Astrocyte of the cerebellum (primary cell): ENCODE measurements around the gene SLC22A16.
"Not testable (repeated sequence)": the region's sequence is repeated elsewhere in the genome, so short reads cannot be mapped to it uniquely, and the experiment has no call there.

ENCODE experiments used
- DNase-seq: peaks from one replicate; pipeline ENCODE4 v3.0.0-alpha.2; 2011; ENCODE audit warnings: low read depth
- H3K4me3 ChIP-seq: 2 replicates; pipeline ENCODE4 v1.5.1; 2011; ENCODE audit warnings: mild to moderate bottlenecking, low read depth, low read length, moderate library complexity
- CTCF ChIP-seq: IDR thresholded peaks from 2 replicates; pipeline ENCODE4 v1.5.1; 2012; ENCODE audit warnings: low read length, low read depth, moderate library complexity, mild to moderate bottlenecking; ENCODE audit errors: missing control alignments
- in situ Hi-C: cut with HindIII; loops from 2 replicates; pipeline ENCODE4 v1.10.0; 2017; ENCODE audit warnings: low sequenced_read_pairs

Gene SLC22A16

GRCh38 chr6:110509617-110510241 is 33.3 kb upstream of the SLC22A16 start:
- TF ChIP-seq CTCF: no peak
- no peak overlapping the region for H3K4me3 ChIP-seq
- in situ Hi-C loops: no loop called here
- DNase-seq: peak; percentile 75

GRCh38 chr6:110504891-110505290 is 28.5 kb upstream of the SLC22A16 start:
- in situ Hi-C loops, DNase-seq, H3K4me3 ChIP-seq: not testable (repeated sequence)

- no peak for TF ChIP-seq CTCF
- in situ Hi-C loops: no loop called here
- H3K4me3 ChIP-seq: no peak overlapping the region
- no peak for DNase-seq
Observed at GRCh38 chr6:110495949-110496348, 19.5 kb upstream of the SLC22A16 start.

GRCh38 chr6:110493253-110493800 is 16.9 kb upstream of the SLC22A16 start:
- H3K4me3 ChIP-seq: no peak overlapping the region
- DNase-seq: no peak
- in situ Hi-C loops: no loop called here
- no peak for TF ChIP-seq CTCF

- DNase-seq: no peak
- H3K4me3 ChIP-seq: no peak overlapping the region
- in situ Hi-C loops: no loop called here
- TF ChIP-seq CTCF: no peak
Observed at GRCh38 chr6:110492584-110492983, 16.2 kb upstream of the SLC22A16 start.

GRCh38 chr6:110491644-110492317 is 15.4 kb upstream of the SLC22A16 start:
- no peak for DNase-seq
- in situ Hi-C loops: no loop called here
- no peak overlapping the region for H3K4me3 ChIP-seq
- no peak for TF ChIP-seq CTCF

GRCh38 chr6:110491299-110491643 is 14.9 kb upstream of the SLC22A16 start:
- in situ Hi-C loops: no loop called here
- no peak for TF ChIP-seq CTCF
- no peak overlapping the region for H3K4me3 ChIP-seq
- no peak for DNase-seq
